Sigmoid colon (tissue), 4 donors: ENCODE measurements around the gene BCHE.

Experiments
- CTCF ChIP-seq, 4 experiments: fragments of 450-650 bp in 3 of 4; fragments of 200-600 bp in 1 of 4; IDR thresholded peaks; one replicate each; pipeline ENCODE4 v1.5.1; 2016 to 2019; ENCODE audit warnings: antibody characterized with exemption in 4 of 4, mild to moderate bottlenecking in 3 of 4, moderate library complexity in 2 of 4
- EP300 ChIP-seq, 4 donors: sonication (generic); formaldehyde crosslinking; IDR thresholded peaks; one replicate each; pipeline ENCODE4 v1.6.1; 2017; ENCODE audit warnings: antibody characterized with exemption in 4 of 4
- POLR2A ChIP-seq, 2 donors: fragments of 450-650 bp; IDR thresholded peaks; one replicate each; pipeline ENCODE4 v1.6.1; 2016; ENCODE audit warnings: antibody characterized with exemption in 2 of 2, mild to moderate bottlenecking in 2 of 2, moderate library complexity in 2 of 2
- POLR2AphosphoS5 ChIP-seq, 4 donors: sonication (generic); formaldehyde crosslinking; IDR thresholded peaks; one replicate each; pipeline ENCODE4 v1.6.1; 2017; ENCODE audit warnings: antibody characterized with exemption in 4 of 4

GRCh38 chr3:165837801-165838200, 578 bp upstream of the BCHE start:
- TF ChIP-seq CTCF (IDR thresholded peaks at IDR 0.05), result no peak
- no peak for TF ChIP-seq POLR2A (IDR thresholded peaks at IDR 0.05)
- TF ChIP-seq POLR2AphosphoS5 (IDR thresholded peaks at IDR 0.05), result no peak
- TF ChIP-seq EP300 (IDR thresholded peaks at IDR 0.05), result no peak
